LNCAP (cell line): ENCODE results near the gene GPR143.

Experiments
- TF ChIP-seq, protein P1 (sequence below): fragments of 450-650 bp; IDR thresholded peaks from 2 replicates; pipeline ENCODE4 v1.5.1; 2017; ENCODE audit warnings: mild to moderate bottlenecking

Gene GPR143

DNA sequence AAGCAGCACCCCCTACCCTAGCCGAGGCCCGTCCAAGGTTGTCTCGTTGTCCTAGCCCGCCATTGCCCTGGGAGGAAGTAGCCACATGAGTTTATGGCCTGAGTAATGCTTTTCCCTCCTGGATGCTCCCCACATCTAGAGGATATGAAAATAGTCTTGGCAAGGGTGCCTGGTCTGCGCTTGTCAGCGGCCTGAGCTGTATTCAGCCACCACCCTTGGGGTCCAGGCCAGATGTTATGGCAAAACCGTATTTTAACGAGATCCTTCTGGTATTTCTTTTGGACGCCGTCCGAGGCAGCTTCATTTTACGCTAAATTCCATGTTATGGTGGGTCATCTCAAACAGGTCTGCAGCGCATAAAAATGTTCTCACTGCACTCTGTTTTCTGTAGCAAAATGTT is 89.3 kb downstream of the GPR143 start:
- TF ChIP-seq, protein P1, sequence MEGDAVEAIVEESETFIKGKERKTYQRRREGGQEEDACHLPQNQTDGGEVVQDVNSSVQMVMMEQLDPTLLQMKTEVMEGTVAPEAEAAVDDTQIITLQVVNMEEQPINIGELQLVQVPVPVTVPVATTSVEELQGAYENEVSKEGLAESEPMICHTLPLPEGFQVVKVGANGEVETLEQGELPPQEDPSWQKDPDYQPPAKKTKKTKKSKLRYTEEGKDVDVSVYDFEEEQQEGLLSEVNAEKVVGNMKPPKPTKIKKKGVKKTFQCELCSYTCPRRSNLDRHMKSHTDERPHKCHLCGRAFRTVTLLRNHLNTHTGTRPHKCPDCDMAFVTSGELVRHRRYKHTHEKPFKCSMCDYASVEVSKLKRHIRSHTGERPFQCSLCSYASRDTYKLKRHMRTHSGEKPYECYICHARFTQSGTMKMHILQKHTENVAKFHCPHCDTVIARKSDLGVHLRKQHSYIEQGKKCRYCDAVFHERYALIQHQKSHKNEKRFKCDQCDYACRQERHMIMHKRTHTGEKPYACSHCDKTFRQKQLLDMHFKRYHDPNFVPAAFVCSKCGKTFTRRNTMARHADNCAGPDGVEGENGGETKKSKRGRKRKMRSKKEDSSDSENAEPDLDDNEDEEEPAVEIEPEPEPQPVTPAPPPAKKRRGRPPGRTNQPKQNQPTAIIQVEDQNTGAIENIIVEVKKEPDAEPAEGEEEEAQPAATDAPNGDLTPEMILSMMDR: no peak
